ENCODE measurements around the gene DRGX.

DRGX gene

DNA sequence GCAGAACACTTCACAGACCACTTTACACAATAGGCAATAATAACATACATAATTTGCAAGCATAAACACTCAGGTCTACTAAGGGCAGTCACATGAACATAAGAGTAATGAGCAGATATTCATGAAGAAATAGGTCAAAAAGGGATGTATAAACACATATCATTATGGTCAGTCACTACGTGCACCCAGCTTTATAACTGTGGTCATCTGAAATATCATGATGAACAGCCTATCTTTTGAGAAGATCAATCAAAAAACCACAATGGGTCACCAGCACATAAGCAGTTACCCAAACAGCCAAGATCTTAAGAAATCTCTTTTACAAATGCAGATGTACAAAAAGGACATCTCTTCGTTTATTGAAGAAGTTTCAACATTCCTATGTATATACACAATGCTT, 35.5 kb upstream of the DRGX start:
- TF ChIP-seq ELF4 (IDR thresholded peaks at IDR 0.05): no peak
- no peak for TF ChIP-seq SUZ12 (IDR thresholded peaks at IDR 0.05)
- TF ChIP-seq BHLHE40 (IDR thresholded peaks at IDR 0.05; ENCODE audit: borderline replicate concordance): no peak
- no peak for TF ChIP-seq ZNF384 (IDR thresholded peaks at IDR 0.05)
- no peak for TF ChIP-seq SP1 (IDR thresholded peaks at IDR 0.05)
- TF ChIP-seq FOXA1 (IDR thresholded peaks at IDR 0.05): no peak
- no peak for TF ChIP-seq LEF1 (IDR thresholded peaks at IDR 0.05; ENCODE audit: borderline replicate concordance)
- TF ChIP-seq, protein P1, sequence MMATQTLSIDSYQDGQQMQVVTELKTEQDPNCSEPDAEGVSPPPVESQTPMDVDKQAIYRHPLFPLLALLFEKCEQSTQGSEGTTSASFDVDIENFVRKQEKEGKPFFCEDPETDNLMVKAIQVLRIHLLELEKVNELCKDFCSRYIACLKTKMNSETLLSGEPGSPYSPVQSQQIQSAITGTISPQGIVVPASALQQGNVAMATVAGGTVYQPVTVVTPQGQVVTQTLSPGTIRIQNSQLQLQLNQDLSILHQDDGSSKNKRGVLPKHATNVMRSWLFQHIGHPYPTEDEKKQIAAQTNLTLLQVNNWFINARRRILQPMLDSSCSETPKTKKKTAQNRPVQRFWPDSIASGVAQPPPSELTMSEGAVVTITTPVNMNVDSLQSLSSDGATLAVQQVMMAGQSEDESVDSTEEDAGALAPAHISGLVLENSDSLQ (IDR thresholded peaks at IDR 0.05): no peak
- no peak for TF ChIP-seq ARNT (IDR thresholded peaks at IDR 0.05)
- no peak for TF ChIP-seq CTBP1 (IDR thresholded peaks at IDR 0.05; ENCODE audit: borderline replicate concordance)
- no peak for TF ChIP-seq NFRKB (IDR thresholded peaks at IDR 0.05)
- no peak for TF ChIP-seq TARDBP (IDR thresholded peaks at IDR 0.05)
- no peak for TF ChIP-seq FOXK2 (IDR thresholded peaks at IDR 0.05)
- no peak for TF ChIP-seq FOXM1 (IDR thresholded peaks at IDR 0.05; ENCODE audit: borderline replicate concordance)
- no peak for TF ChIP-seq HDGF (IDR thresholded peaks at IDR 0.05; ENCODE audit: borderline replicate concordance)
- no peak for TF ChIP-seq L3MBTL2 (conservative IDR thresholded peaks at IDR 0.05)
- CTCF ChIA-PET: no interaction called here
- no peak for DNase-seq (ENCODE audit: extremely low spot score)
- POLR2A ChIA-PET: no interaction called here

DNA sequence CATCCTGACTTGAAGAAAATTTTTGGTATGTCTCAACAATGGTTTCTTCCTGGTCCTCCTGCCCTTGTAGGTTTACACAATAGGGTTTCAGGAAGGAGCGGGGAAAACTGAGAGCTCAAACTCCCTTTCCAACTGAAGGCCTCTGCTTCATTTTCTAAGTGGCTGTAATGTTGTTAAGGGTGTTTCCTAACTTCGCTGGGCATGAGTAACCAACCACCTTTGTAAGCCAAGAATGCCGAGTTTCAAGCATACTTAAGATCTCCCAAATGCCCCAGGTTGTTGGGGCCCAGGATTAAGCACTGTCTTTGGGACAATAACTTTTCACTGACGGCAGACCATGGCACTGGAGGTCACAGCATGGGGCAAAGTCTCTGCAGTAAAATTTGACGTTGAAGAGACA, 33.6 kb upstream of the DRGX start:
- POLR2A ChIA-PET: no interaction called here
- TF ChIP-seq FOXK2 (IDR thresholded peaks at IDR 0.05) (no peak), L3MBTL2 (conservative IDR thresholded peaks at IDR 0.05) (no peak), HDGF (IDR thresholded peaks at IDR 0.05; ENCODE audit: borderline replicate concordance) (no peak), ELF4 (IDR thresholded peaks at IDR 0.05) (no peak), NFRKB (IDR thresholded peaks at IDR 0.05) (no peak), ZNF384 (IDR thresholded peaks at IDR 0.05) (no peak), FOXA1 (IDR thresholded peaks at IDR 0.05) (no peak)
- DNase-seq (ENCODE audit: extremely low spot score): no peak
- CTCF ChIA-PET: interaction anchor here (0.9 kb wide), 1 partner anchor 22 kb away, joined by 5 read pairs; no protein-coding TSS in a partner anchor

DNA sequence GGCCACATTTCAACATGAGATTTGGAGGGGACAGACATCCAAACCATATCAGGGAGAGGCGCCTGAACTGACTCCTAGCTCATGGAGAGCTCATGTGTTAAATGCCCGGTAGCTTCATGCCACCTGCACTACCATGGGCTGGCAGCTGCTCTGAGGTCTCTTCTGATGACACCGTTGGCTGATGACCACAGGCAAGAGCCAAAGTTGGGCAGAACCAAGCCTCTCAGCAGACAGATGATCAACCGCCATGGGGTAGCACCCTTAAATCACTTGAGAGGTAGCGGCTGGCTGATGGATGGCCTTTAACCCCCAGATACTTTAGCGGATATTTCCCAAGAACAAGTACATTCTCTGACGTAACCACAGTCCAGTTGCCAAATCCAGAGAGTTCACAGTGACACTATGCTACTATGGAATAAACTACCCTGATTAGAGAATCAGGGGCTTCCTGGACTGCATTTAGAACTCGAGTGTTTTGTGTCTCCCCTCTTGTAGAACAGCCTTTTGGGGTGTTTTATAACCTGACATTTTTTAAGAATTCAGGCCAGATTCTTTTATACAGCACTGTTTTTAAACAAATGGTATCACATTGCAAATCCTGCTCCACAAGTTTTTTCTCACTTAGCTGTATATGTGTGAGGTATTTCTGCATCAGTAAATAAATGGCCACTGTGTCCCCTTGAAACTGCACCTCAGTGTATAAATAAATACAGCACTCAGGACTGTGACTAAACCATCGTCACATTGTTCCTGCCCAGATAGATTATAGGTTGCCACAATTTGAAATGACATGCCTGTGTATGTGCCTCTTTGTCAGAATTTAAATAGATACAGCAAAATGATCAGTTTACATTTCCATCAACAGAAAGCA, 30.8 kb upstream of the DRGX start:
- ChIA-PET CTCF (no interaction called here), POLR2A (no interaction called here)
- no peak for DNase-seq (ENCODE audit: extremely low spot score)
- no peak for TF ChIP-seq LEF1 (IDR thresholded peaks at IDR 0.05; ENCODE audit: borderline replicate concordance)
- TF ChIP-seq BHLHE40 (IDR thresholded peaks at IDR 0.05; ENCODE audit: borderline replicate concordance): no peak
- TF ChIP-seq ARNT (IDR thresholded peaks at IDR 0.05): no peak
- no peak for TF ChIP-seq ZNF384 (IDR thresholded peaks at IDR 0.05)
- TF ChIP-seq SP1 (IDR thresholded peaks at IDR 0.05): no peak
- no peak for TF ChIP-seq FOXM1 (IDR thresholded peaks at IDR 0.05; ENCODE audit: borderline replicate concordance)
- no peak for TF ChIP-seq CTBP1 (IDR thresholded peaks at IDR 0.05; ENCODE audit: borderline replicate concordance)
- TF ChIP-seq L3MBTL2 (conservative IDR thresholded peaks at IDR 0.05): no peak
- TF ChIP-seq FOXA1 (IDR thresholded peaks at IDR 0.05): no peak
- TF ChIP-seq NFRKB (IDR thresholded peaks at IDR 0.05): no peak
- TF ChIP-seq TARDBP (IDR thresholded peaks at IDR 0.05): no peak
- TF ChIP-seq, protein P1 (IDR thresholded peaks at IDR 0.05): no peak
- no peak for TF ChIP-seq ELF4 (IDR thresholded peaks at IDR 0.05)
- no peak for TF ChIP-seq HDGF (IDR thresholded peaks at IDR 0.05; ENCODE audit: borderline replicate concordance)

DNA sequence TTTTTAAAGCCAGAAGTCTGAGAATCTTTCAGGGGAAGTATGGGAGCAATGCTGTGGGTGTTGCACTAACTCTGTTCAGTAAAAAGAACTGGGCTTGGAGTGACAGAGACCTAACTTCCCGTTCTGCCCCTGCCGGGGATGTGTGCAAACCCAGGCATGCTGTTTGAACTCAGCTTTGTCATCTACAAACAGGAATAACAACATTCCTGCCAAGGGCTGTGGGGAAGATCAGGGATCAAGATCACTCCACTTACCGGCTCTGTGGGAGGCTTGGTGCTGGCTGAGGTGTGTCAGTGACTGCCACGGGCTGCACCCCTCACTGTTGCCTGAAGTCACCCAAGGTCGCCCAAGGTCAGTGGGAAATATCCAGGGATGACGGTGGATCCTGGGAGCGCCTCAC, 23.1 kb upstream of the DRGX start:
- POLR2A ChIA-PET: no interaction called here
- TF ChIP-seq, protein P1 (IDR thresholded peaks at IDR 0.05): no peak
- TF ChIP-seq FOXA1 (IDR thresholded peaks at IDR 0.05) (no peak), TARDBP (IDR thresholded peaks at IDR 0.05) (no peak), SP1 (IDR thresholded peaks at IDR 0.05) (no peak), ZNF384 (IDR thresholded peaks at IDR 0.05) (no peak), LEF1 (IDR thresholded peaks at IDR 0.05; ENCODE audit: borderline replicate concordance) (no peak), ARNT (IDR thresholded peaks at IDR 0.05) (no peak), SUZ12 (IDR thresholded peaks at IDR 0.05) (no peak), FOXM1 (IDR thresholded peaks at IDR 0.05; ENCODE audit: borderline replicate concordance) (no peak), L3MBTL2 (conservative IDR thresholded peaks at IDR 0.05) (no peak), ELF4 (IDR thresholded peaks at IDR 0.05) (no peak), FOXK2 (IDR thresholded peaks at IDR 0.05) (no peak)
- CTCF ChIA-PET: no interaction called here
- DNase-seq (ENCODE audit: extremely low spot score): no peak

DNA sequence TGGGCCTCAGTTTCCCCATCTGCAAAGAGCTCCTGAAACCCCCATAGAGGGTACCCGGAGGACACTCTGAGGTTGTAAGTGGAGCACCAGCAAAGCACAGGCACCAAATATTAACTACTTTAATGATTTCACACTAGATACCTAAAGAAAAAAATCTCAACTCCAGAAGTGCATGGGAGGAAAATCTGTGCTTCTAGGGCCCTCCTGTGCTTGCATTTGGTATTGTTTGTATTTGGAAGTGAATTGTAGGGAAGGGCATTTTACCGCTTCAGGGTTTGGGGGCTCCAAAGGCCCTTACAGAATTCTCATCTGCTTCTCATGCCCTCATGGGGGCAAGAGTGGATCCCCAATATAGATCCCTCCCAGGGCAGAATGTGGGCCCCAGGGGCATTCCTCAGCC, 22.4 kb upstream of the DRGX start:
- no peak for TF ChIP-seq LEF1 (IDR thresholded peaks at IDR 0.05; ENCODE audit: borderline replicate concordance)
- TF ChIP-seq SUZ12 (IDR thresholded peaks at IDR 0.05): no peak
- TF ChIP-seq, protein P1 (IDR thresholded peaks at IDR 0.05): no peak
- no peak for TF ChIP-seq FOXA1 (IDR thresholded peaks at IDR 0.05)
- no peak for TF ChIP-seq TARDBP (IDR thresholded peaks at IDR 0.05)
- TF ChIP-seq FOXM1 (IDR thresholded peaks at IDR 0.05; ENCODE audit: borderline replicate concordance): no peak
- TF ChIP-seq BHLHE40 (IDR thresholded peaks at IDR 0.05; ENCODE audit: borderline replicate concordance): no peak
- no peak for TF ChIP-seq ZNF384 (IDR thresholded peaks at IDR 0.05)
- DNase-seq (ENCODE audit: extremely low spot score): no peak
- CTCF ChIA-PET: no interaction called here
- POLR2A ChIA-PET: no interaction called here

Measured in HEK293T (cell line).